Activated CD4-positive, alpha-beta T cell treated with anti-CD3 and anti-CD28 coated beads for 48 hours (primary cell): ENCODE data around the gene MCAT.

Experiments used
- DNase-seq: peaks from one replicate; pipeline ENCODE4 v3.0.0-alpha.2; 2020

MCAT gene, protein sequence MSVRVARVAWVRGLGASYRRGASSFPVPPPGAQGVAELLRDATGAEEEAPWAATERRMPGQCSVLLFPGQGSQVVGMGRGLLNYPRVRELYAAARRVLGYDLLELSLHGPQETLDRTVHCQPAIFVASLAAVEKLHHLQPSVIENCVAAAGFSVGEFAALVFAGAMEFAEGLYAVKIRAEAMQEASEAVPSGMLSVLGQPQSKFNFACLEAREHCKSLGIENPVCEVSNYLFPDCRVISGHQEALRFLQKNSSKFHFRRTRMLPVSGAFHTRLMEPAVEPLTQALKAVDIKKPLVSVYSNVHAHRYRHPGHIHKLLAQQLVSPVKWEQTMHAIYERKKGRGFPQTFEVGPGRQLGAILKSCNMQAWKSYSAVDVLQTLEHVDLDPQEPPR

GRCh38 chr22:43142880-43143562, at the start of gene MCAT:
Gene MCAT, minus strand, starts transcription at chr22:43143398. Its CDS starts 50 bp downstream, at chr22:43143348.
- DNase-seq: peak; percentile 88

GRCh38 chr22:43191831-43192230, 48.6 kb upstream of the MCAT start:
- DNase-seq: no peak

DNA sequence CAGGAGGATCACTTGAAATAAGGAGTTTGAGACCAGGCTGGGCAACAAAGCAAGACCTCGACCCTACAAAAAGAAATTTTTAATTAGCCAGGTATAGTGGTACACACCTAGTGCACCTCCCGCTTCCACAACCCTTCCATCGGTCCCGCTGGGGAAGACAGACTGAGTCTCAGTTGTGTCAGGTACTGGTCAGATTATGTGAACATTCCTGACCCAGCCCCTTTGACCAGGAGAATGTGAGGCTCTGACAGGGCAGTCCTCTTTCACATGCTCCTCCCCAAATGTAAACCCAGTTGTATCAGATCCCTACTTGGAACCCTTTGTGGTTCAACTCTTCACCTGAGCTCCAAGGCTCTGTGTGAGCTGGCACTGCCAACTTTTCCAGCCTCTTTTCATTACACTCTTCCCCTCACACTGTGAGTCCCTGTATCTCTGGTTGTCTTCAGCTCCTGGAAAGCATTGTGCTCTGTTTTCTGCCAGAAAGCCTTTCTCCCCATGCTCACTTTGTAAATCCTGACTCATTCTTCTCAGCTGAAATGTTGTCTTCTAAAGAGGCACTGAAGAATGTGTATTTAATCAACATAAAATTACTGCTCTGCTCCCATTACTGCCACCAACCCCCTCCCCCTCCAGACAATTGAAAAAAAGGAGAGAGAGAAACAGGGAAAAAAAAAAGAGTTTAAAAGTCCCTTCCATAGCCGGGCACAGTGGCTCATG, 45.8 kb upstream of the MCAT start:
- no peak for DNase-seq

DNA sequence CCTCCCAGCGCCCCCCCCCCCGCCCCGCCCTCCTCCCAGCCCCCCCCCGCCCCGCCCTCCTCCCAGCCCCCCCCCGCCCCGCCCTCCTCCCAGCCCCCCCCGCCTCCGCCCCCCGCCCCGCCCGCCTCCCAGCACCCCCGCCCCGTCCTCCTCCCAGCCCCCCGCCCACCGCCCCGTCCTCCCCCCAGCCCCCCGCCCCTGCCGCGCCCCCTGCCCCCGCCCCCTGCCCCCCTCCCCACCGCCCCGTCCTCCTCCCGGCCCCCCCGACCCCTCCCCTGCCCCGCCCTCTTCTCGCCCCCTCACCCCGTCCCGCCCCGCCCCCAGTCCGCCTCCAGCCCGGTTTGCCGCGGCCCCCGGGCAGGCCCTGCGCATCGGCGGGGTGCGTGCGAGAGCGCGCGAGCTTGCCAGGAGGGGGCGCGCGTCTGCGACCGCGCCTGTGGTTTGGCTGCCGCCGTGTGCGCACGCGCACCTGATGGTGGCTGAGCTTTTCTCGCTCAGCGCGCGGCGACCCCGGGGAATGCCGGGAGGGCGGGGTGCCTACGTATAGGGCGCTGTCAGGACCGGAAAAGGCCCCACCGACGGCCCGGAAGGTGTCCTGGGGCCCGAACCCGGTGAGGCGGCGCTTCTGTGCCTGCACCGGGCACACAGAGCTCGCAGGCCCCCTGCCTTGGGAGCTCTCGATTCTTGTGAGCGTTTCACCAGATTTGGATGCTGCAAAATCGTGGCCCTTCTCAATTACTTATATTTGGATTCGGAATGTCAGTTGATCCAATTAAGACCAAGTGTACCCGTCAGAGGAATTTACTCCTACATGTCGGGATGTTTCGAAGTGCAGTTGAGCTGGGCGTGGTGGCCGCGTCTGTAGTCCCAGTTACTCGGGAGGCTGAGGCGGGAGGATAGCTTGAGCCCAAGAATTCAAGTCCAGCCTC, 44.2 kb upstream of the MCAT start:
- DNase-seq: peak; percentile 98

GRCh38 chr22:43186272-43187170, 43.3 kb upstream of the MCAT start, which contains the start of gene TTLL12:
Gene TTLL12, minus strand, starts transcription at chr22:43187134. Its CDS starts 65 bp downstream, at chr22:43187069.
- DNase-seq: peak; percentile 67

- no peak for DNase-seq
Measured at GRCh38 chr22:43185860-43186261, 42.7 kb upstream of the MCAT start.

GRCh38 chr22:43183496-43184277, 40.5 kb upstream of the MCAT start:
- no peak for DNase-seq

- DNase-seq: no peak
Measured at GRCh38 chr22:43182726-43183125, 39.5 kb upstream of the MCAT start.

DNA sequence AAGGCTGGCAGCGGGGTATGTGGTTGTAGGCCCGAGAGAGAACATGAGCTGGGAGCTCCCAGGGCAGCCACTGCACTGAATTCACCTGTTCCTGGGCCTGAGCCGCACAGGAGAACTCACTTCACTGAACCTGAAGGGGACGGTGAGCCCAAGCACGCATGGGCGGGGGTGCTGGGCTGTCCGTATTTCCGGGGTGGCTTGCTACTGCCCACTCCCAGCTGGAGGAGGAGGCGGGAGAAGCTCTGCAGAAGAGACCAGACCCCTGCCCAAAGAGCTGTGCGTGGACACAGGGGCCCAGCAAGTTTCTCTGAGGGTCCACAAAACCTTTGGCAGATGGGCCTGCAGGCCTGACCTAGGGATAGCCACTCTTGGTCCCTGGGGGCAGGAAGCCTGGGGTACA, 38.9 kb upstream of the MCAT start:
- DNase-seq: no peak

- DNase-seq: no peak
Measured at GRCh38 chr22:43181321-43182076, 38.3 kb upstream of the MCAT start.

DNA sequence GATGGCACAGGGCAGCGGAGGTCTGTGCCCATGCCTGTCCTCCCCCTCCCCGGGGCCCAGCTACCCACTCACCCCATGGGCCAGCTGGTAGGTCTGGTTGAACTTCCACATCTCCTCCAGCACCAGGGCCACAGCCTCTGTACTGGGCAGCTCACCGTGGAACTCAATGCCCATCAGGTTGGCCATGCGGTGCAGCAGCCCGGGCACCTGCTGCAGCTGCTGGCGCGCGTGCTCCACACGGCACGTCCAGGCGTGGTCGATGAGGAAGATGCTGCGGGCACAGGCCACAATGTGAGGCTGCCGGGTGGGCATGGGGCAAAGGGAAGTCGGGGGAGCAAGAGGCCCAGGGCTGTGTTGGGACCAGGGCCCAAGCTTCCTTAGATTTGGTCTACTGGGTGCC, 37.5 kb upstream of the MCAT start:
- DNase-seq: no peak

DNA sequence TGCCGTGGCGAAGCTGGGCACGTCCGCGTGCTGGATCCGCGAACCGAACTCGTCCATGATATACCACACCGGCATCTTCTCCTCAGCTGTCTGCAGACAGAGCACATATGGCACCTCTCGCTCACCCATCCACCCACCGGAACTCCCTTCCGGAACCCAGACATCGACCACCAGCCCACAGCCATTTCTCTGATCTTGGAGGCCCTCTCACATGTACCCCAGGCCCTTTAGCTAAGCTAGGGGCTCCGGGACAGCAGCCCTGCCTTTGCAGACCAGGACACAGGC, 36.7 kb upstream of the MCAT start:
- DNase-seq: no peak

GRCh38 chr22:43179146-43179910, 36.1 kb upstream of the MCAT start:
- DNase-seq: no peak

DNA sequence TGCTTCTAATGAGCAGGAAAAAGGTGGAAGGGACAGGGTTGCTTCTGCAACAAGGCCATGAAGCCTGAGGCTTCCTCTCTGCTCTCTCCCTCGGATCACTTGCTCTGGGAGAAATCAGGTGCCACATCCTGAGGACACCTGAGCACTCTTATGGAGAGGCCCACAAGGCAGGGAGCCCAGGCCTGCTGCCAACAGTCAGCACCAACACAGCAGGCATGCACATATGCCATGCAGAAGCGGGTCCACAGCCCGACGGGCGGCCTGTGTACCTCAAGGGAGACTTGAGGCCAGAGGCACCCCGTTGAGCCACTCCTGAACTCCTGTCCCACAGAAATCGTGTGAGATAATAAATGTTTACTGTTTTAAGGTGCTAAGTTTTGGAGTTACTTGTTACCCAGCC, 34.3 kb upstream of the MCAT start:
- DNase-seq: no peak

DNA sequence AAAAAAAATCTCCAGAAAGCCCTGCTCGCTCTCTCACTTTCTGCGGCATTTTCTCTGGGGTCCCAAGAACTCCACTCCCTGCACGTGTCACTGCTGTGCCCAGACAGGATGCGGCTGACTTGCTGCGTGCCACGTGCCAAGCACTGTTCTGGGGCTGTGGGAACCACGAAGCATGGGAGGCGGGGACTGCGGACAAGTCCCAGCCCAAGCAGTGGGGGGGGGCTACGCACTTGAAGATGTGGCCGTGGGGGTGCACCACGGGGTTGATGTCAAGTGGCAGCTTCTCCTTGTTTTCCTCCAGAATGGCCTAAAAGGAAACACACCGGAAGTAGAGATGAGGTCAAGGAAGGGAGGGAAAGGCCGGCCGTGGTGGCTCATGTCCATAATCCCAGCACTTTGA, 32.9 kb upstream of the MCAT start:
- no peak for DNase-seq

GRCh38 chr22:43174941-43175531, 31.8 kb upstream of the MCAT start:
- no peak for DNase-seq

DNA sequence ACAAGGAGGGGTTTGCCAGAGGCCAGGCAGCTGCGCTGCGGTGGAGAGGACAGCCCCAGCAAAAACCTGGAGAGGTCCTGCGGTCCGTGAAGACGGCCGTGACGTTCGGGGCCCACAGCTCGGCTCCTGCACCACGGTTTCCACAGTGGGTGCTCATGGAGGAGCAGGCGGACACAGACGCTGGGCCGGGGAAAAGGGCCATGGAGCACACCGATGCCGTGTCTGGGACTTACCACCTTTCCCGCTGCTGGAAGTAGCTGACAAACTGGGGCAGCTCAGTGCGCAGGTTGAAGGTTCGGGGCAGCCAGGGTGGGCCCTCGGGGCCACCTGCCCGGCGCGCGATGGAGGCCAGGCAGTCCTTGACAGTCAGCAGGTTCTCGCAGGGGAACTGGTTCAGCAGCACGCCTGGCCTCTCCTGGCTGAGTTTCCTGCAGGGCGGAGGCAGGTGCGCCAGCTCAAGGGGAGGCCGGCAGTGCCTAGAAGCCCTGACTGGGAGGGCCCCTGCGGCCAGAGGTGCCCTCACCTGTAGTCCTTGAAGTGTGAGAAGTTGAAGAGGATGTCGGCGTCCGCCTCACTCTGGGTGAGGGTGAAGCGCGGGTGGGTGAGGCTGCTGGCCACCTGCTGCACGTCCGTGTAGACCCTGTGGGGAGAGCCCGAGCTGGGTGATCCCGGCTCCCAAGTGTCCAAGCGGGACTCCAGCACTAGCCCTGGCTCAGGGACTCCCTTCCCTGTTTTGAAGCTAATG, 30.9 kb upstream of the MCAT start:
- DNase-seq: no peak

DNA sequence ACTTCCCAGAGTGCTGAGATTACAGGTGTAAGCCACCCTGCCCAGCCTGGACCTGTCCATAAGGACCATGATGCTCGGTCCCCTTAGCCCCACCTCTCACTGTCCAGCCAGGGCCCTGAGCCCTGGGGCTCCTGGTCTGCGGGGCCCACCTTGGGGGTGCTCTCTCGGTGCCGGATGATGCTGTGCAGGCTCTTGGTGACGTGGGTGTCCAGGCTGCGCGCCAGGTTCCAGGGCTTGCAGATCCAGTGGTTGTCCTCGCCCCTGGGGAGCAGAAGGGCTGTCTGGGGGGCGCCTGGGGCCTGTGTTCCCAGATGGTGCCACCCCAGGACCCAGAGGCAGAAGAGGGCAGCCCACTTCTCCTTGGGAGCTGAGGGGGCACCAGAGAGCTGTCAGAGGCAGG, 30.4 kb upstream of the MCAT start:
- DNase-seq: no peak
